Calu3 (cell line): ENCODE measurements around the gene SLC9A8. TPM values are rescaled to one million over a fixed set of nuclear protein-coding genes. Genes with fewer than 3 reads are reported as not detected.
"Not testable (repeated sequence)": the region's sequence is repeated elsewhere in the genome, so short reads cannot be mapped to it uniquely, and the experiment has no call there.

Experiments
- BruUV-seq: library from RNA; stranded (reverse); fragments of 400-500 nt; replicated peaks from 2 replicates; lab custom pipeline; 2021; lab: Mats Ljungman, UMichigan
- CTCF ChIA-PET: fragments of 300-600 bp; sonication (Branson Sonifier 250); formaldehyde crosslinking; loops from one replicate; lab custom pipeline; 2022; ENCODE audit warnings: antibody characterized with exemption; lab: Charles Lee
- DNase-seq: peaks from one replicate; pipeline ENCODE4 v3.0.0; 2022
- H3K27ac Mint-ChIP-seq: one replicate; pipeline ENCODE4 v1.8.0; 2022; ENCODE audit warnings: mixed read lengths; ENCODE audit not compliant: unreplicated experiment
- H3K27me3 Mint-ChIP-seq: one replicate; pipeline ENCODE4 v1.8.0; 2022; ENCODE audit warnings: mixed read lengths; ENCODE audit not compliant: unreplicated experiment
- H3K36me3 Mint-ChIP-seq: one replicate; pipeline ENCODE4 v1.8.0; 2022; ENCODE audit warnings: mild to moderate bottlenecking, moderate library complexity, mixed read lengths; ENCODE audit not compliant: insufficient read depth, unreplicated experiment
- H3K4me1 Mint-ChIP-seq: one replicate; pipeline ENCODE4 v1.8.0; 2022; ENCODE audit warnings: mild to moderate bottlenecking, low read depth, mixed read lengths; ENCODE audit not compliant: unreplicated experiment
- H3K4me3 Mint-ChIP-seq: one replicate; pipeline ENCODE4 v1.8.0; 2022; ENCODE audit warnings: mild to moderate bottlenecking, low read depth, moderate library complexity, mixed read lengths; ENCODE audit not compliant: unreplicated experiment
- H3K9me3 Mint-ChIP-seq: one replicate; pipeline ENCODE4 v1.8.0; 2022; ENCODE audit warnings: low read depth, mixed read lengths; ENCODE audit not compliant: unreplicated experiment
- CTCF ChIP-seq: fragments of 200-600 bp; IDR thresholded peaks from one replicate; pipeline ENCODE4 v1.8.0; 2022; ENCODE audit warnings: antibody characterized with exemption; ENCODE audit not compliant: unreplicated experiment
- intact Hi-C: fragments of 100-400 bp; cut with micrococcal nuclease; formaldehyde crosslinking; loops from one replicate; pipeline ENCODE4 v1.10.0; 2022; ENCODE audit not compliant: unreplicated experiment
- total RNA-seq: library from RNA; stranded (reverse); gene quantifications from 2 replicates; pipeline ENCODE4 v1.2.3, GENCODE V29; 2022

The SLC9A8 gene
- total RNA-seq, 1 experiment from 2014 or later = 30.0 TPM

GRCh38 chr20:49783021-49783995 lies 29.3 kb upstream of the SLC9A8 start:
- intact Hi-C loops, BruUV-seq, DNase-seq, H3K36me3 Mint-ChIP-seq, H3K27me3 Mint-ChIP-seq, H3K9me3 Mint-ChIP-seq, H3K27ac Mint-ChIP-seq, H3K4me3 Mint-ChIP-seq: not testable (repeated sequence)
- H3K4me1 Mint-ChIP-seq = peaks cover 33% of the 10 kb centered on the region
- CTCF ChIA-PET = interaction anchor here (0.5 kb wide), 1 partner anchor 1156 kb away, joined by 3 read pairs; no protein-coding TSS in a partner anchor

GRCh38 chr20:49784291-49784690 lies 28.3 kb upstream of the SLC9A8 start:
- no peak for DNase-seq
- CTCF ChIA-PET = interaction anchor here (0.6 kb wide), 1 partner anchor 44 kb away, joined by 4 read pairs; no protein-coding TSS in a partner anchor
- peaks cover 30% of the 10 kb centered on the region for H3K4me1 Mint-ChIP-seq
- BruUV-seq = no TSS peak
- intact Hi-C loops = no loop called here
- no peaks in the 10 kb centered on the region for H3K9me3 Mint-ChIP-seq
- no peak overlapping the region for H3K27ac Mint-ChIP-seq
- no peak overlapping the region for H3K4me3 Mint-ChIP-seq
- H3K36me3 Mint-ChIP-seq = no peaks in the 10 kb centered on the region
- no peak for TF ChIP-seq CTCF
- H3K27me3 Mint-ChIP-seq = no peaks in the 10 kb centered on the region

GRCh38 chr20:49785149-49785851 lies 27.3 kb upstream of the SLC9A8 start:
- Mint-ChIP-seq H3K9me3 (no peaks in the 10 kb centered on the region), H3K27me3 (no peaks in the 10 kb centered on the region), H3K4me1 (peaks cover 39% of the 10 kb centered on the region), H3K27ac (no peak overlapping the region), H3K36me3 (peaks cover 9% of the 10 kb centered on the region), H3K4me3 (no peak overlapping the region)
- no peak for TF ChIP-seq CTCF
- CTCF ChIA-PET = interaction anchor here (0.5 to 0.6 kb wide), 3 partner anchors 68 to 447 kb away, joined by 3 to 5 read pairs (median 3); no protein-coding TSS in a partner anchor
- BruUV-seq = no TSS peak
- no peak for DNase-seq
- intact Hi-C loops = no loop called here

- BruUV-seq = no TSS peak
- Mint-ChIP-seq H3K36me3 (peaks cover 11% of the 10 kb centered on the region), H3K9me3 (no peaks in the 10 kb centered on the region), H3K4me3 (no peak overlapping the region), H3K27me3 (no peaks in the 10 kb centered on the region), H3K27ac (no peak overlapping the region), H3K4me1 (peaks cover 45% of the 10 kb centered on the region)
- intact Hi-C loops = no loop called here
- no peak for DNase-seq
- CTCF ChIA-PET = interaction anchor here (0.6 kb wide), 2 partner anchors 168 to 438 kb away, joined by 3 to 9 read pairs; no protein-coding TSS in a partner anchor
- no peak for TF ChIP-seq CTCF
These were observed 26.8 kb upstream of the SLC9A8 start for GRCh38 chr20:49785852-49786175.
